NT2/D1 (cell line): Measurements from ENCODE around the gene U2AF2.

Experiments used
- SUZ12 ChIP-seq: IDR thresholded peaks from 2 replicates; pipeline ENCODE4 v1.6.1; 2011; ENCODE audit not compliant: insufficient read length, insufficient read depth; ENCODE audit errors: extremely low read depth
- YY1 ChIP-seq: IDR thresholded peaks from 2 replicates; pipeline ENCODE4 v1.6.1; 2011; ENCODE audit not compliant: insufficient read length, insufficient read depth
- ZNF274 ChIP-seq: IDR thresholded peaks from 2 replicates; pipeline ENCODE4 v1.6.1; 2011; ENCODE audit warnings: mild to moderate bottlenecking, low read depth, low read length

- no peak for TF ChIP-seq ZNF274
- TF ChIP-seq SUZ12: no peak
- no peak for TF ChIP-seq YY1
Measured at GRCh38 chr19:55616395-55616875, 38.4 kb upstream of the U2AF2 start.
